ENCODE data around the gene SLC25A27.
A peak's percentile ranks its signal among the peaks of the same experiment; 100 is the strongest.
"Not testable (repeated sequence)": the region's sequence is repeated elsewhere in the genome, so short reads cannot be mapped to it uniquely, and the experiment has no call there.

SLC25A27 gene, protein sequence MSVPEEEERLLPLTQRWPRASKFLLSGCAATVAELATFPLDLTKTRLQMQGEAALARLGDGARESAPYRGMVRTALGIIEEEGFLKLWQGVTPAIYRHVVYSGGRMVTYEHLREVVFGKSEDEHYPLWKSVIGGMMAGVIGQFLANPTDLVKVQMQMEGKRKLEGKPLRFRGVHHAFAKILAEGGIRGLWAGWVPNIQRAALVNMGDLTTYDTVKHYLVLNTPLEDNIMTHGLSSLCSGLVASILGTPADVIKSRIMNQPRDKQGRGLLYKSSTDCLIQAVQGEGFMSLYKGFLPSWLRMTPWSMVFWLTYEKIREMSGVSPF

DNA sequence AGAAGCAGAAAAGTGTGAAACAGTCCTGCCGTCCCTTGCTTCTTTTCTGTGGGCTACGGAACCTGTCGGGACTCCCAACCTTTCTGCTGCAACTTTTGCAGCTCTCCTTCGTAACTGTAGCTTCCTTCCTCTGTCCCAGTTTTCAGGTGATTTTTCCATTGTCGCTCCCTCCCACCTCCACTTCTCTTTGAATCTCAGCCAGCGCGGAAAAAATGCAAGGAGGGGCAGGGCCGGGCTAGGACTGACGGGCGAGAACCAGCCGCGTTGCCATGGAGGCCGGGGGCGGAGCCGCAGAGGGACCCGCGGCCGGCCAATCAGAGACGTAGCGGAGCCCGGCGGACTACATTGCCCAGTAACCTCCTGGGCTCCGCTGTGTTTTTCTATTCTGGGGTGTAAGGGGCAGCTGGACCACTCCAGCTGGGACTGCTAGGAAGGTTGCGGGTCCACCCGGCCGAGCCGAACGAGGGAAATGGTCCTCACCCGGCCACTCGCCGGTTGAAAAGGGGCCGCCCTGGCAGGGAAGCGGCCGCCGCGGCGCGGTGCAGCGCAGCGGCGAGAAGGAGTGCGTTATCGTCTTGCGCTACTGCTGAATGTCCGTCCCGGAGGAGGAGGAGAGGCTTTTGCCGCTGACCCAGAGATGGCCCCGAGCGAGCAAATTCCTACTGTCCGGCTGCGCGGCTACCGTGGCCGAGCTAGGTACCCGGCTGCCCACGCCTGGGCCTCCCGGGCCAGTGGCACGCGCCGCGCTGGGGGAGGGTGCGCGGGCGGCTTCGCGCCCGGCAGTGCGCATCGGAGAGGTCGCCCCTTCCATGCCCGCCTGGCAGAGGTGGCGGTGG lies at the start of gene SLC25A27, which contains the start of gene CYP39A1:
Gene SLC25A27, plus strand, starts transcription at position 373 of the 836 bp plus-strand sequence. Its CDS starts 218 bp downstream, at position 591.
Gene CYP39A1, minus strand, starts transcription at position 216 of the 836 bp plus-strand sequence. CDS start 236 bp downstream, outside the sequence.
- peak; percentile 34 for DNase-seq (ENCODE audit: low read depth)

DNA sequence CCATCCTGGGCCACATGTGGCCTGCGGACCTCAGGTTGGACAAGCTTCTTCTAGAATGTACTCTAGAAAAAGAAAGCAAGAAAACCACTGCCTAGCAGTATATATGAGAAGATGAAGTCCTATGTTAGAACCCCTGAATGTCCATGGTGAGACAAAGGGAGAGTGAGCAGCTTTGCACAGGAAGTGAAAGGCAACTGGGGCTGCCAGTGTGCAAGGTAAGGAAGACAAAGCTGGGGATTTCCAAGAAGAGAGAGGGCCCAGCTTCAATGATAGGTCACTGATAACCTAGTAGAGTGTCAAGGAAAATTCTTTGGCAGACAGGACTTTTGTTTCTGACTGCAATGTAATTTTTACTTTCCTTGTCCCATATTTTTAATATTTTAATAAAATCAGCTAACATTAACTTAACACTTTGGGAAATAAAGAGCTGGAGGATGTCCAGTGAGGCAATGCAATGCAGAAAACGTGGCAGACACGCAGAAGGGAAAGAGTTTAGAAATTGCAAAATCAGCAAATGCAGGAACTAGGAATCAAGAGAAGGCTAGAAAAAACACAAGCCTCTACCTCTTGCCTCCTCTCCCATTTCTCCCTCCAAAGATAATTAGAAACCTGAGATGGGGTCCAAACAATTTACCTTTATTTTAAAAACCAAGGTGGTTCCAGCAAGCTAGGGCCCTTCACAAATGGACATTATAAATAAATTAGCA lies 47.5 kb upstream of the SLC25A27 start:
- DNase-seq (ENCODE audit: low read depth), result no peak

DNA sequence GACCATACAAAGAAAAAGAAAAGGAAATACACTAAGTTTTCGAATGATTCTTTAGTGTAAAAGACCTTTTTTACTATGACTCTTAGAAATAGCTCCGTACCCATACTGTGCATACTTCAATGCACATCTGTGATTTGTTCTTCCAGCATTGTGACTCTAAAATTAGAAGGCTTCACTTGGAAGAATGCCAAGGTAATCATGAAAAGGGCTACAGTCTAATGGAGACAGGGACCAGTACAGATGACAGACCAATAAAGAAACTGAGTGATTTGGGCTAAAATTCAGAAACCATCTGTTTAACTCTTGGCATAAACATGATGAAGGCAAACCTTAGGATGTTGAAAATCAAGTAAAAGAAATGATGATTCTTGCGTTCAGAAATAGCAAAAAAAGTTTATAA lies 46.4 kb upstream of the SLC25A27 start:
- DNase-seq (ENCODE audit: low read depth), result no peak

DNA sequence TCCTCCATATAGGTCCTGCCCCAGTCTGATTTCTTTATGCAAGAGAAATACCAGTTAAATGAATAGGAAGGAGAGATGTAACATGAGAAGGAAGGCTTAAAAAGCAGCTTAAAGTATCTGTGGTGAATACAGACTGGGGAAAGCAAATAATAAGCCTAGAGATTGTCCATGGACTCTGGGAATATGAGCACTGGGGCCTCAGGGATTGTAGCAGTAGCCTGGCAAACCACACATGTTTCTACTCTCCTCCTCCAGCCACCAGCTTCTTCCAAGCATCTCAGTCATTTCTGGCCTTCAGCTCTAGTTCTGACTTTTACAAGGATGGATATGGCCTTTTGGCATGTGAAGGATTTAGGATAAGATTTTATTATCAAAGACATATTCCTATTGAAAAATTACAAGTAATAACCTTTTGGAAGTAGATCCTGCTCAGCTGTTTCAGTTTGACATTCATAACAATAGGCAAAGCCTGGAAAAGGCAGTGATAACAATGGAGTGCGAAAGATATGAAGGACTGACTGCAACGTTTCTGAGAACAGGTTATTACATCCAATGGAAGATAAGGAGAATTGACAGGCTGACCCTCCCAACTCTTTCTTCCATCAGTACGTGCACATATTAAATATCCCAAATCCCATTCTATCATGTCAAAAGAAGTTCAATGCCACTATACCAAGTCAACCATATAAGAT lies 41.8 kb upstream of the SLC25A27 start:
- no peak for DNase-seq (ENCODE audit: low read depth)

DNA sequence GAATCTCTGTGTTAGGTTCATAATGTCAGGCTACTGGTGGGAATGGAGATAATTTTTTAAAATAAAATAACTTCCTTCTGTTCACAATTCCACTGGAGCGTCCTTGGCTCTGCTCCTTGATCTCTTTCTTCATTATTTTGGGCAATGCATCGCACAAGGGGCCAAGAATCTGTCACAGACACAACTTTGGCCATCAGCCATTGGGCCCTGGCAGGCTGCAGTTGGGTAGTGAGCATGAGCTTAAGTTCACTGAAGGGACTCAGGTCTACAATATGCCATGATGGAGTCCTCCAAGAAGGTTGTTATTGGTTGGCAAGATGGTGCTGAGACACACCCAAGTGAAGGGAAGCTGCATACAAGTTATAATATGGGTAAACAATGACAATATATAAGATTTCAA lies 40.1 kb upstream of the SLC25A27 start:
- DNase-seq (ENCODE audit: low read depth), result no peak

DNA sequence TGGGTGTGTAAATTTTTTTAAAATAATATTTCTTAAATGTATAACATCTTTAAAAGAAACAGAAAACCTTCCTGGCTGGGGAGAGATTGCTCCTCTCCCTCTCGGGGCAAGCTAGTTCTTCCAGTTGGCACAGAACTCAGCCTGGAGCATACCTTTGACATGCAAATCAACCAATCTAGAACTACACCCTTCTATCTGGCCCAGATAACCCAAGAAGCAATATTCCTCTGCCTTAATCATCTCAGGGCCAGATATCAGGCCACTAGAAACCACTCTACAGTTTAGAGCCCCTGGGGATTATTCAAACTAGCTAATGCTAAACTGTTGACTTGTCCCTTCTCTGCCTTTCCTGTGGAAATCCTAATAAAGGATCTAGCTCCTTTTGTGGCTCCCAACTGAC lies 34.0 kb upstream of the SLC25A27 start:
- no peak for DNase-seq (ENCODE audit: low read depth)

DNA sequence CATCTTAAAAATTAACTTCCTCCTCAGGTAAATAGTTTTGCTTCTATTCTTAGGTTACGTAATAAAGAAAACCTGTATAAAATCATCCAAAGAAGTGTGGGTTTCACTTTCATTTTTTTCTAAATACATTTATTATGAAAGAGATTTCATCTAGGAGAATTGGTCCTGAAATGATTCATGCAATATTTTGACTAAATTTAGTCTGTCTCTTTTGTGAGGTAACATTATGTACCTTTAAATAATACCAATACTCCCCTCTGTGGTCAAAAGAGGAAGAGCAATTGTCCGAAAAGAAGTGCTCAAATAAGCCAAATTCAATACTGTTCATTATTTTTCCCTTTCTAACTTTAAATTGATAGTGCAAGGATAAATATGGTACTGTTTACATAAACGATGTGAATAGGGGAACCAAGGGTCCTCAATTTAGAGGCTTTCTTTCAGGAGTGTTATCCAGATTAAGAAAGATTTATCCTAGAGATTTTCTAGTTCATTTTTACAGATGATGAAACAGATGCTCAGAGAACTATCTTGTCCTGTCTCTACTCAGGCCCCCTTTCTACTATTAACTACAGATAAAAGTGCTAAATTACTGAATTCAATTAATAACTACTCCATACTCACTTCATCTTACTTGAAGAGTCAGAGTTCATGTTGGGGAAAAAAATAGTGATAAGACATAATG lies 26.4 kb upstream of the SLC25A27 start:
- peak; percentile 9 for DNase-seq (ENCODE audit: low read depth)

DNA sequence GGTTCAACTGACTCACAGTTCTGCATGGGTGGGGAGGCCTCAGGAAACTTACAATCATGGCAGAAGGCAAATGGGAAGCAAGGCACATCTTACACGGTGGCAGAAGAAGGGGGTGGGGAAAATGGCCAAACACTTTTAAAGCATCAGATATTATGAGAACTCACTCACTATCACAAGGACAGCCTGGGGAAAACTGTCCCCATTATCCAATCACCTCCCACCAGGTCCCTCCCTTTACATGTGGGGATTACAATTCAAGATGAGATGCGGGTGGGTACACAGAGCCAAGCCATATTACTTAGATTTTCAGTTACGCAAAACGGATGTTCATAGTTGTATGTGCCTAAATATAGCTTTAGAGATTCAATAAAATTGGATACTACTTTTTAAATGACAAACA lies 25.8 kb upstream of the SLC25A27 start:
- DNase-seq (ENCODE audit: low read depth), result no peak

DNA sequence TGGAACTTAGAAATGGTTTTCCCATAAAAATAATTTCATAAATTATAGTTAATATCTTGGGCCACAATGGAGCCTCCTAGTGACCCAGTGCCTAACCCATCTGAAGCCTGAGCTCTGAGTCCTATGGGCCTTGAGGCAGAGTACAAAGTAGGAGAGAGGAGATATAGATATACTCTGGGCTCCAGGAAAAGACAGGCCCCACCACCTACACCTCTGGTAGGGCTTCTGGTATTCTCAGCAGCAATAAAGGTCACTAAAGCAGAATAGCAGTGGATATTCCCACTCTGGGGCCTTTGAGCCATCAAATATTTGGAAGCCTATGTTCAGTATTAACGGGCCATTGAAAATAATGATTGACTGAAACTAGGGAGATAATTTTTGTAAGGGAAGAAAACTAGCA lies 24.3 kb upstream of the SLC25A27 start:
- DNase-seq (ENCODE audit: low read depth), result no peak

DNA sequence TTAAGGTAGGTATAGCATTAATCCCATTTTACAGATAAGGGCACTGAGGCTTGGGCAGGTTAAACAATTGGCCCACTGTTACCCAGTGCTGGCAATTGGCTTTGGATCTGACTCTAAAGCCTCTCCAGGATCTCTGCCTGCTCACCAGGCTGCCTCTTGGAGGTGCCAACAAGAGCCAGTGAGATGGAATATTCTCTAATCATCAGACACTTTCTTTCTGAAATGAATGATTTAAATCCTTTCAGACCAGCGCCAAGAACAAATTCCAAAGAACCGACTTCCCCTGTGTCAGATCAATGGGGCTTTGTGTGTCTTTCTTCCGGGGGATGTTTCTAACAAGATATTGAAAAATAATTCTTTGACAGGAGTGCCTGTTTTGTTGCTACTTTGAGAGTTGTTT lies 23.8 kb upstream of the SLC25A27 start:
- DNase-seq (ENCODE audit: low read depth), result no peak

DNA sequence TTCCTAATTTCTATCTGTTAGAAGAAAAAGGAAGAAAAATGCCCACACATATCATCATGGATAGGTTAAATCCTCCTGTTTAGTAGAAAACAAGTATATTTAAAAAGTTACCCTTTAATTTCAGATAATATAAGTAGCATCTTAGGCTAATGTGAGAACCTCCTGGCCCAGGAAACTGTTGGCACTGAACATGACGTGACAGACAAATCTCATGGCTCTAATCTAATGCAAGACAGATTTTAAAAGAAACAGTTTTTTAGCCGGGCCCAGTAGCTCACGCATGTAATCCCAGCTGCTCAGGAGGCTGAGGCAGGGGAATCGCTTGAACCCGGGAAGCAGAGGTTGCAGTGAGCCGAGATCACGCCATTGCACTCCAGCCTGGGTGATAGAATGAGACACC lies 23.1 kb upstream of the SLC25A27 start:
- no peak for DNase-seq (ENCODE audit: low read depth)

DNA sequence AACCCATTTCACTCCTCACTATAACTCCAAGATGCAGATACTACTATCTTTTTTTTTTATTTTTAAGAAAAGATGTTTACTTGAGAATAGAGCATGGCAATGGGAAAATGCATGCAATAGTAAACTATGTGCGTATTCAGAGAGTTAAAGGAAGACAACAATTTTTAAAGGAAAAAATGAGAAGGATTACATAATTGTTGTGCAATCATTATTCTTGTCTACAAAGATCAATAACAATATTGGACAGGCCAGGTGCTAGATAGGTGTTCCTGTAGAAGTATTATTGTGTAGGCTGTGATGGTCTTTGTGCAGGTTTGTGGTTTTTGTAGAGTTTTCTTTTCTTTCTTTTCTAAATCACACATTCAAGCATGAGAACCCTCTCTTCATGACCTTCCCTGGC lies 20.7 kb upstream of the SLC25A27 start:
- DNase-seq (ENCODE audit: low read depth), result no peak

DNA sequence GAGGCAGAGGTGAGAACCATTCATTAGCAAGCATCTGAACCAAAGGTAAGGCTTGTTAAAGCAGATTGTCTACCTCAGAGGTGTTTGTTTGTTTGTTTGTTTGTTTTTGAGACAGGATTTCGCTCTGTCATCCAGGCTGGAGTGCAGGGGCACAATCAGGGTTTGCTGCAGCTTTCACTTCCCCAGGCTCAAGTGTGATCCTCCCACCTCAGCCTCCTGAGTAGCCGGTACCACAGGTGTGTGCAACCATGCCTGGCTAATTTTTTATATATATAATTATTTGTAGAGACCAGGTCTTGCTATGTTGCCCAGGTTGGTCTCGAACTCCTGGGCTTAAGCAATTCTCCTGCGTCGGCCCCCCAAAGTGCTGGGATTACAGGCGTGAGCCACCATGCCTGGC lies 17.3 kb upstream of the SLC25A27 start:
- no peak for DNase-seq (ENCODE audit: low read depth)

DNA sequence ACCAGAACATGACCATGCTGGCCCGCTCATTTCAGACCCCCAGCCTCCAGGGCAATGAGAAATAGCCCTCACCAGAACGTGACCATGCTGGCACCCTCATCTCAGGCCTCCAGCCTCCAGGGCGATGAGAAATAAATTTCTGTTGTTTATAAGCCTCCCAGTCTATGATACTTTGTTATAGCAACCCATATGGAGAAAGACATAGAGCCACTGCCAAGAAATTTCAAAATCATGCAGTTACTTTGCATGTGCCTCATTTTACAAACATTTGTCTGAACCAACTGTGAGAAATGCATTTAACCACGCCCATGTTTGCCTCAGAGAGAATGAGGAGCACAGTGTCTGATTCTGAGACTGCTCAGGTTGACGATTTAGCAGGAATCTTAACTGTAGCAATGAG lies 15.6 kb upstream of the SLC25A27 start:
- peak; percentile 90 for DNase-seq (ENCODE audit: low read depth)

DNA sequence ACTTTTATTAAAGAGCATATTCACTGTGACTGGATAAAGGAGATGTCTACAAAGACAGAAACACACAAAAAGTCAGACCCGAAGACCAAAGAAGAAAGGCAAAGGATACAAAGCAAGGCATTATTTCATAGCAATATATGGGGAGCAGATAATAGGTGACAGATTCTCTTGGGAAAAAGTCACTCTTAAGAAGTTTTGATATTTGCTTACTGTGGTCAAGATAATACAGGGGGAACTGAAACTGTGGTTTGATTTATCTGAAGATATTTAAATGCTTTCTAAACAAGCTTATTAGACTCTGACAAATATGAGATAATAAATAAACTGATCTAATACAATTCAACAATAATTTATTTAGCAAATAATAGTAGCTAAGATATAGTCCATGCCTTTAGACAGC lies 14.8 kb upstream of the SLC25A27 start:
- no peak for DNase-seq (ENCODE audit: low read depth)

DNA sequence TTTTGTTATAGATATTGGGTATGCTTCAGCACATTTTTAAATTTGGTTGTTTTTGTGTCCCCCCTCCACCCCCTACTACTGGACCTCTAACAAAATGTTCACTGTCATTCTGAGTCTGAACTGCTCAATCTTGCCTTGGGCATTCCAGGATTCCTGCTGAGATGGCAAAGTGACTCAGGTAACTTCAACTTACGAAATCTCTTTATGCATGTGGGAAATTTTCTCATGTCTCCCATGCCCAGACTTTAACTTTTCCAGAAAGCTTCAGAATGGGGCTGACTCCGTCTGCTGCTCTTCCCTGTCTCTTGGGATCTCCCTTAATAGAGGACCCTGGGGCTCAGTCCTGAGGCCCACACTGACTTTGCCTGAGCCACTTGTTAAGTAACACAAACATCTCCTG lies 14.1 kb upstream of the SLC25A27 start:
- no peak for DNase-seq (ENCODE audit: low read depth)

DNA sequence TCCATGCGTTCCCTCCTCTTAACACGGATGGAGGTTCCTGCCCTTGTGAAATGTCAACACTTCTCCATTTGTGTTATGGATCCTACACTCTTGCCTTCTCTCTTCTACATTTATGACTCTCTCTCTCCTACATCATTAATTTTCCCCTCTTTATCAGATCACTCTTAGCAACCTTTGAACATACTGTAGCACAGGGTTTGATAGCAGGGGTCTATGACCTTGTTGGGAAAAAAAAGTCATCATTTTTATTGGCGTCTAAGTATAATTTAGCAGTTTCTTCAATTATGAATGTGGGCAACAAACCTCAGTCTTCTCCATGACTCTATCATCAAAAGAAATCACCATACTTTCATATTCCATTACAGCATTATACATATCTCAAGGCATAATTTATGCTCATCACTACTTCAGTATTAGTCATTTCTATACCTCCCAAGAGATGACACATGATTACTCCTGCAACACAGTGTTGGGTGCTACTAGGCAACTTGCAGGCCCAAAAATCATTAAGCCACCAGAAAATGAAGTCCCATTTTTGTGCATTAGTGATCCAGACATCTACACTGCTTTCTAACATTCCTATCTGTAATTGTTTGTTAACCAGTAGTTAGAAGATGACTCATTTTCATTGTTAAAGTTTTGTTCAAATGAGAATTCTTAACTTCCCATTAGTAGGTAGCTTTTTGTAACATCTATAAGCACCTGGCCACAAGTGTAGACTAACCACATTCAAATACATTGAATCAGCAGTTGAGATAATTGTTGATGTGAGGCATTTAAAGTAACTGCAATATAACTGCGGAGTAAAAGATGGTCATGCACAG lies 9.6 kb upstream of the SLC25A27 start:
- no peak for DNase-seq (ENCODE audit: low read depth)

DNA sequence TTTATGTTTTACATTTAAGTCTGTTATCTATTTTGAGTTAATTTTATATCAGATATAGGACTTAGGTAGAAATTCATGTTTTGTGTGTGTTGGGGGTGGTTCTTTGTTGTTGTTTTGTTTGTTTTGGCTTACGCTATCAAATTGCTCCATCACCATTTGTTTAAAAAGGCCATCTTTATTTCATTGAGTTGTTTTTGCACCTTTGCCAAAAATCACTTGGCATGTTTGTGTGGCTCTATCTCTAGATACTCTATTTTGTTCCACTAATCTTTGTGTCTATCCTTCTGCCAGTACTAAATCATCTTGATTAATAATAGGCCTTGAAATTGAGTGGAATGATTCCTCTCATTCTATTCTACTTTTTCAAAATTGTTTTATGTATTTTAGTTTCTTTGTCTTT lies 7.5 kb upstream of the SLC25A27 start:
- no peak for DNase-seq (ENCODE audit: low read depth)

DNA sequence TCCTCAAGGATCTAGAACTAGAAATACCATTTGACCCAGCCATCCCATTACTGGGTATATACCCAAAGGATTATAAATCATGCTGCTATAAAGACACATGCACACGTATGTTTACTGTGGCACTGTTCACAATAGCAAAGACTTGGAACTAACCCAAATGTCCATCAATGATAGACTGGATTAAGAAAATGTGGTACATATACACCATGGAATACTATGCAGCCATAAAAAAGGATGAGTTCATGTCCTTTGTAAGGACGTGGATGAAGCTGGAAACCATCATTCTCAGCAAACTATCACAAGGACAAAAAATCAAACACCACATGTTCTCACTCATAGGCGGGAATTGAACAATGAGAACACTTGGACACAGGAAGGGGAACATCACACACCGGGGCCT lies 4.7 kb upstream of the SLC25A27 start:
- DNase-seq (ENCODE audit: low read depth), result not testable (repeated sequence)

DNA sequence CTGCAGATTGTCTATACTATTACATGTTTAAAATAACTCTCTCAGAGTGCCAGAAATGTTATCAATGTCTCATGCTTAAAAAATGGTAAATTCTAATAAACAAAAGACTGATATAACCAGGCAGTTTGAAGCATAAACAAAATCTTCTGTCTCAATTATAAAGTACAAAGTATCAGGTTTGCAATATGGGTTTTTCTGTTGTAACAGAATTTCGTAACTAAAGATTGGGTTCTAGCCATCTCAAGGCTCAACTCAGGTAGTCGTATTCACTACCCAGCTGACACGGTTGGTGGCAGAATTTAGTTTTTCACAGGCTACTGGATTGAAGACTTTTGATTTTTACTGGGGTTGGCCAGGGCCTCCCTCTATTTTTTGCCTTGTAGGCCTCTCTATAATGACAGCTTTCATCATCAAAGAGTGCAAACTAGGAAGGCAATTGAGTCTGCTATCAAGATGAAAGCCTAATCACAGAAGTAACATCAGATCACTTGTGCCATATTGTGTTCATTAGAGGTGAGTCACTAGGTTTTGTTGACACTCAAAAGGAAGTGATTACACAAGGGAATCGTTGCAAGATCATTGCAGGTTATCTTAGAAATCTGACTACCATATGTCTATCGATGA lies 3.8 kb upstream of the SLC25A27 start:
- DNase-seq (ENCODE audit: low read depth), result no peak

Data from GM04503 (cell line).